Neural progenitor cell (in vitro differentiated cells): Measurements from ENCODE around the gene FBXO27.

Experiments
- EZH2 ChIP-seq: fragments of 200-600 bp; sonication (generic); IDR thresholded peaks from 2 replicates; pipeline ENCODE4 v1.6.1; 2017; ENCODE audit warnings: antibody characterized with exemption, mild to moderate bottlenecking, moderate library complexity
- EZH2phosphoT487 ChIP-seq: fragments of 200-600 bp; sonication (generic); IDR thresholded peaks from 2 replicates; pipeline ENCODE4 v1.6.1; 2017; ENCODE audit warnings: antibody characterized with exemption
- TF ChIP-seq, protein P1 (sequence below): fragments of 200-600 bp; sonication (generic); IDR thresholded peaks from 2 replicates; pipeline ENCODE4 v1.5.1; 2017; ENCODE audit warnings: antibody characterized with exemption, mild to moderate bottlenecking

DNA sequence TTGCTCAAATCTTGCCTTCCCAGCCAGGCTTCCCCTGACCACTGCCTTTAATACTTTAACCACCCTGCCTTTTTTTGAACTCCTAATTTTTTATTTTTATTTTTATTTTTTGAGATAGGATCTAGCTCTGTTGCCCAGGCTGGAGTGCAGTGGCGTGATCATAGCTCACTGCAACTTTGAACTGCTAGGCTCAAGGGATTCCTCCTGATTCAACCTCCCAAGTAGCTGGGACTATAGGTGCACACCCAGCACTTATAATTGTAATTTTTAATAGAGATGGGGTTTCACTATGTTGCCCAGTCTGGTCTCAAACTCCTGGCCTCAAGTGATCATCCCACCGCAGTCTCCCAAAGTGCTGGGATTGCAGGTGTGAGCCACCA is 21.7 kb upstream of the FBXO27 start:
- TF ChIP-seq, protein P1, sequence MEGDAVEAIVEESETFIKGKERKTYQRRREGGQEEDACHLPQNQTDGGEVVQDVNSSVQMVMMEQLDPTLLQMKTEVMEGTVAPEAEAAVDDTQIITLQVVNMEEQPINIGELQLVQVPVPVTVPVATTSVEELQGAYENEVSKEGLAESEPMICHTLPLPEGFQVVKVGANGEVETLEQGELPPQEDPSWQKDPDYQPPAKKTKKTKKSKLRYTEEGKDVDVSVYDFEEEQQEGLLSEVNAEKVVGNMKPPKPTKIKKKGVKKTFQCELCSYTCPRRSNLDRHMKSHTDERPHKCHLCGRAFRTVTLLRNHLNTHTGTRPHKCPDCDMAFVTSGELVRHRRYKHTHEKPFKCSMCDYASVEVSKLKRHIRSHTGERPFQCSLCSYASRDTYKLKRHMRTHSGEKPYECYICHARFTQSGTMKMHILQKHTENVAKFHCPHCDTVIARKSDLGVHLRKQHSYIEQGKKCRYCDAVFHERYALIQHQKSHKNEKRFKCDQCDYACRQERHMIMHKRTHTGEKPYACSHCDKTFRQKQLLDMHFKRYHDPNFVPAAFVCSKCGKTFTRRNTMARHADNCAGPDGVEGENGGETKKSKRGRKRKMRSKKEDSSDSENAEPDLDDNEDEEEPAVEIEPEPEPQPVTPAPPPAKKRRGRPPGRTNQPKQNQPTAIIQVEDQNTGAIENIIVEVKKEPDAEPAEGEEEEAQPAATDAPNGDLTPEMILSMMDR: no peak
- TF ChIP-seq EZH2 (no peak), EZH2phosphoT487 (no peak)
